Colonic mucosa (tissue), 4 donors: ENCODE measurements around the gene TSG101. TPM values are rescaled to one million over a fixed set of nuclear protein-coding genes. Genes with fewer than 3 reads are reported as not detected.

ENCODE experiments used
- DNase-seq: peaks from one replicate; pipeline ENCODE4 v3.0.0-alpha.2; 2020
- H3K27ac ChIP-seq: fragments of 200-600 bp; one replicate; pipeline ENCODE4 v1.8.0; 2021
- H3K27me3 ChIP-seq: fragments of 200-600 bp; one replicate; pipeline ENCODE4 v1.8.0; 2021
- H3K36me3 ChIP-seq: fragments of 200-600 bp; one replicate; pipeline ENCODE4 v1.8.0; 2021
- H3K4me1 ChIP-seq: fragments of 200-600 bp; one replicate; pipeline ENCODE4 v1.8.0; 2021; ENCODE audit warnings: mild to moderate bottlenecking
- H3K4me3 ChIP-seq: fragments of 200-600 bp; one replicate; pipeline ENCODE4 v1.8.0; 2021
- H3K9ac ChIP-seq, 2 donors: one replicate each; pipeline ENCODE4 v1.7.0; 2013; ENCODE audit warnings: control low read depth in 2 of 2, low read depth in 2 of 2, low read length in 2 of 2
- H3K9me3 ChIP-seq: fragments of 200-600 bp; one replicate; pipeline ENCODE4 v1.8.0; 2021
- CTCF ChIP-seq: fragments of 200-600 bp; IDR thresholded peaks from one replicate; pipeline ENCODE4 v1.8.0; 2022; ENCODE audit warnings: antibody characterized with exemption, mild to moderate bottlenecking
- intact Hi-C: fragments of 100-400 bp; cut with DNase I; formaldehyde crosslinking; loops from one replicate; pipeline ENCODE4 v1.14.1; 2022
- total RNA-seq, 2 donors: library from RNA; stranded (reverse); fragmentation: NEBNext Ultra II Directional in 1 of 2; extraction: Animal tissue kit (Norgen Biotek cat#: 25700) in 1 of 2; gene quantifications; one replicate each; pipeline ENCODE4 v1.2.1, GENCODE V29; 2021
- donor health status: healthy.
- donor health status: DM: no; HTN: no; CAD: no.
- donor health status: DM: no; HTN: no; CAD: no.

Gene TSG101
- total RNA-seq, 2 donors from 2014 or later: 54.0 to 64.9 TPM

- Histone ChIP-seq H3K9ac (no peak overlapping the region), H3K27ac (no peak overlapping the region), H3K4me1 (no peaks in the 10 kb centered on the region), H3K4me3 (no peak overlapping the region), H3K9me3 (no peaks in the 10 kb centered on the region), H3K36me3 (no peaks in the 10 kb centered on the region), H3K27me3 (no peaks in the 10 kb centered on the region)
- intact Hi-C loops: loop anchor here (10.0 kb wide), 1 partner anchor 166 kb away; the partner anchor contains the start of genes GTF2H1 and HPS5
- TF ChIP-seq CTCF: no peak
- DNase-seq: peak; percentile 21
Measured at GRCh38 chr11:18490736-18491485, 35.8 kb downstream of the TSG101 start.

GRCh38 chr11:18490319-18490718, 36.4 kb downstream of the TSG101 start:
- intact Hi-C loops: loop anchor here (10.0 kb wide), 1 partner anchor 166 kb away; the partner anchor contains the start of genes GTF2H1 and HPS5
- H3K4me3 ChIP-seq: no peak overlapping the region
- H3K27ac ChIP-seq: no peak overlapping the region
- no peak for TF ChIP-seq CTCF
- no peak overlapping the region for H3K9ac ChIP-seq
- no peaks in the 10 kb centered on the region for H3K36me3 ChIP-seq
- H3K4me1 ChIP-seq: no peaks in the 10 kb centered on the region
- no peak for DNase-seq
- H3K27me3 ChIP-seq: no peaks in the 10 kb centered on the region
- no peaks in the 10 kb centered on the region for H3K9me3 ChIP-seq

GRCh38 chr11:18485913-18486528, 40.7 kb downstream of the TSG101 start:
- Histone ChIP-seq H3K36me3 (peaks cover 14% of the 10 kb centered on the region), H3K9ac (no peak overlapping the region), H3K9me3 (no peaks in the 10 kb centered on the region), H3K27ac (no peak overlapping the region), H3K4me3 (no peak overlapping the region), H3K27me3 (no peaks in the 10 kb centered on the region), H3K4me1 (no peaks in the 10 kb centered on the region)
- no peak for DNase-seq
- intact Hi-C loops: no loop called here
- TF ChIP-seq CTCF: no peak

- no peak for TF ChIP-seq CTCF
- Histone ChIP-seq H3K36me3 (peaks cover 21% of the 10 kb centered on the region), H3K4me3 (no peak overlapping the region), H3K9me3 (no peaks in the 10 kb centered on the region), H3K9ac (no peak overlapping the region), H3K27me3 (no peaks in the 10 kb centered on the region), H3K27ac (no peak overlapping the region), H3K4me1 (no peaks in the 10 kb centered on the region)
- intact Hi-C loops: no loop called here
- DNase-seq: no peak
Measured at GRCh38 chr11:18479063-18479462, 47.7 kb downstream of the TSG101 start.

GRCh38 chr11:18472587-18472986, 54.2 kb downstream of the TSG101 start:
- no peak for DNase-seq
- intact Hi-C loops: no loop called here
- Histone ChIP-seq H3K4me1 (no peaks in the 10 kb centered on the region), H3K27ac (no peak overlapping the region), H3K4me3 (no peak overlapping the region), H3K9me3 (no peaks in the 10 kb centered on the region), H3K9ac (no peak overlapping the region), H3K36me3 (no peaks in the 10 kb centered on the region), H3K27me3 (no peaks in the 10 kb centered on the region)
- TF ChIP-seq CTCF: no peak
